Right lobe of liver (tissue), 4 donors: ENCODE results near the gene MED27.

ENCODE experiments used
- POLR2A ChIP-seq: fragments of 450-650 bp; IDR thresholded peaks from one replicate; pipeline ENCODE4 v1.6.1; 2017; ENCODE audit warnings: antibody characterized with exemption, mild to moderate bottlenecking
- TF ChIP-seq, protein P1 (sequence below), 4 donors: fragments of 200-600 bp in 3 of 4; fragments of 450-650 bp in 1 of 4; IDR thresholded peaks; one replicate each; pipeline versions ENCODE4 v1.5.1 to v1.8.0; 2016 to 2022; ENCODE audit warnings: antibody characterized with exemption in 4 of 4, mild to moderate bottlenecking in 2 of 4
- donor health status: DM: no; HTN: no; CAD: no.
- donor health status: DM: no; HTN: no; CAD: no.
- donor health status: DM: no; HTN: yes; CAD: no.

DNA sequence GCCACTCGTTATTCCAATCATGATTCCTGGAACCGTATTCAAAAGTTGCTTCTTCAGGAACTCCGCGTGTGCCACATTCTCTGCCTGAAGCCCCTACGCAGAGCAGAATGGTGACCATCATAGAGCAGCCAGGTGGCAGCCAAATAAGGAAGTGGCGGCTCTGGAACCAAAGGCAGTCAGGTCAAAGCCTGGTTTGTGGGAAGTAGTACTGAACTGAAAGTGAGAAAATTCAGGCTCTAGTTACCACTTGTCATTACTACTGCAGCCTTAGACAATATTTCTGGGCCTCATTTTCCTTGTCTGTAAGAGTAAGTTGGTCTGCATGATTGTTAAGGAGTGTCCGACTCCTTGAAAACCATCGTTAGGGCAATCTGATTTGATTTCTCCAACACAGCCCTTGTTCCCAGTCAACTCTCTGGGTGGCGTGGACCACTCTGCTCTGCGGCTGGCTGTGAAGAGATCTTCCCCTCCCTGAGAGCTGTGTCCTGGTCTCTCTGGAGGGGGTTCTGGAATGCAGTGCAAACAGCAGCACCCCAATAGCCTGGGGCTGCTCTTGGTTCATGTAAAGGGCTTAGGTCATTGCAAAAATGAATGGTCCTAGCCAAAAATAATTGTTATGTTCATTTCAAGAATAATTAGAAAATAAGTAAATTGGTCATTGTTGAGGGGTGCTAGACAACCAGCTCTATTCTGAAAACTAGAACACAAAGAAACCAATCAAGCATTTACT is 102.4 kb downstream of the MED27 start:
- TF ChIP-seq, protein P1, sequence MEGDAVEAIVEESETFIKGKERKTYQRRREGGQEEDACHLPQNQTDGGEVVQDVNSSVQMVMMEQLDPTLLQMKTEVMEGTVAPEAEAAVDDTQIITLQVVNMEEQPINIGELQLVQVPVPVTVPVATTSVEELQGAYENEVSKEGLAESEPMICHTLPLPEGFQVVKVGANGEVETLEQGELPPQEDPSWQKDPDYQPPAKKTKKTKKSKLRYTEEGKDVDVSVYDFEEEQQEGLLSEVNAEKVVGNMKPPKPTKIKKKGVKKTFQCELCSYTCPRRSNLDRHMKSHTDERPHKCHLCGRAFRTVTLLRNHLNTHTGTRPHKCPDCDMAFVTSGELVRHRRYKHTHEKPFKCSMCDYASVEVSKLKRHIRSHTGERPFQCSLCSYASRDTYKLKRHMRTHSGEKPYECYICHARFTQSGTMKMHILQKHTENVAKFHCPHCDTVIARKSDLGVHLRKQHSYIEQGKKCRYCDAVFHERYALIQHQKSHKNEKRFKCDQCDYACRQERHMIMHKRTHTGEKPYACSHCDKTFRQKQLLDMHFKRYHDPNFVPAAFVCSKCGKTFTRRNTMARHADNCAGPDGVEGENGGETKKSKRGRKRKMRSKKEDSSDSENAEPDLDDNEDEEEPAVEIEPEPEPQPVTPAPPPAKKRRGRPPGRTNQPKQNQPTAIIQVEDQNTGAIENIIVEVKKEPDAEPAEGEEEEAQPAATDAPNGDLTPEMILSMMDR (IDR thresholded peaks at IDR 0.05) = no peak
- no peak for TF ChIP-seq POLR2A
